Effector memory CD8-positive, alpha-beta T cell (primary cell): ENCODE data around the gene MARK3.
"Not testable (repeated sequence)": the region's sequence is repeated elsewhere in the genome, so short reads cannot be mapped to it uniquely, and the experiment has no call there.

Source experiments
- ATAC-seq: fragments of 150-1000 bp; cut with Tn5 transposase; replicated peaks from 2 replicates; pipeline ENCODE4 v1.10.0; 2021; ENCODE audit warnings: mild to moderate bottlenecking, moderate library complexity
- DNase-seq, 3 experiments: peaks; one replicate each; pipeline ENCODE4 v3.0.0; 2021
- H3K27ac Mint-ChIP-seq, 2 donors: one replicate each; pipeline ENCODE4 v1.8.0; 2022; ENCODE audit warnings: mild to moderate bottlenecking in 2 of 2, mixed read lengths in 2 of 2, moderate library complexity in 2 of 2
- H3K27me3 Mint-ChIP-seq, 2 donors: one replicate each; pipeline ENCODE4 v1.8.0; 2022; ENCODE audit warnings: mixed read lengths in 2 of 2
- H3K36me3 Mint-ChIP-seq: one replicate; pipeline ENCODE4 v1.8.0; 2022; ENCODE audit warnings: mild to moderate bottlenecking, moderate library complexity, mixed read lengths; ENCODE audit not compliant: insufficient read depth
- H3K4me1 Mint-ChIP-seq, 2 donors: one replicate each; pipeline ENCODE4 v1.8.0; 2022; ENCODE audit warnings: low read depth in 2 of 2, mixed read lengths in 2 of 2
- H3K4me3 Mint-ChIP-seq, 2 donors: one replicate each; pipeline ENCODE4 v1.8.0; 2022; ENCODE audit warnings: mild to moderate bottlenecking in 2 of 2, mixed read lengths in 2 of 2, moderate library complexity in 2 of 2
- H3K9me3 Mint-ChIP-seq, 2 donors: one replicate each; pipeline ENCODE4 v1.8.0; 2022; ENCODE audit warnings: mixed read lengths in 2 of 2

The MARK3 gene

GRCh38 chr14:103501041-103501870, 116.0 kb downstream of the MARK3 start:
- no peaks in the 10 kb centered on the region for H3K9me3 Mint-ChIP-seq
- DNase-seq (no peak), ATAC-seq (no peak)
- H3K27ac Mint-ChIP-seq: peak overlapping the region; percentile 20 to 24
- H3K36me3 Mint-ChIP-seq: peaks cover 75% of the 10 kb centered on the region
- peaks cover 14 to 16% of the 10 kb centered on the region in 2 donors for H3K4me1 Mint-ChIP-seq
- H3K27me3 Mint-ChIP-seq: no peaks in the 10 kb centered on the region
- H3K4me3 Mint-ChIP-seq: no peak overlapping the region

DNA sequence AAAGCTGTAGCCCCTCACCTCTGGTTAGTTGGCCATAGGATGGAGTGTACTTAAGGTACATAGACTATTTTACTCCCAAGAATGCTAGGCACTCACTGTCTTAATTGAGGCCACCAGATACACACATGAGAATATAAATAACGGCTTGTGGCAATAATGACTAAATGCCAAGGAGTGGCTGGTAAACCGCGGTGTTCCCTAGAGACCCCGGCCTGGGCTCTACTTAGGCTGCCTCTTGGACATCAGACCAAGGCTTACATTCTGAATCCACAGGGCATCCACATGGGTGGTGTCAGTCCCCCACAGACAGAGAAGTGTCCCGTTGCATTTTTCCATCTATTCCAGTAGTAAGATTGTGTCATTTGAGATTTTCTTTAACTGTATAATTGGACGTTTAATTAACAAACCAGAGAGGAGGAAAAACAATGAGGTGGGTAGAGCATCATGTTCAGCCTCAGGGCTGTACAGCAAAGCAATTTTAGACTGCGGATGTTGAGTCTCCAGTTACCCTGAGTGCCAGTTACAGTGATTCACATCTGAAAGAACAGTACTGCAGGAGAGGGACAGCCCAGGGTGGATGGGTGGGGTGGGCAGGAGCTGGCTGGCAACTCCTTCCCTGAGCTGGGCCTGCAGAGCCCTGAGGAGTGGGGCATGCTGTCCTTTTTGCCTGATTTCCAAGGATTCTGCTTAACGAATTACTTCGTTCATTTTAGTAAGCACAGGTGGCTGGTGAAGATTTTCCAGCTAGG, 116.9 kb downstream of the MARK3 start:
- Mint-ChIP-seq H3K9me3 (no peaks in the 10 kb centered on the region), H3K36me3 (peaks cover 76% of the 10 kb centered on the region), H3K27me3 (no peaks in the 10 kb centered on the region), H3K4me1 (peaks cover 14 to 16% of the 10 kb centered on the region in 2 donors), H3K4me3 (no peak overlapping the region), H3K27ac (peak overlapping the region; percentile 20 to 24)
- ATAC-seq: no peak
- DNase-seq: no peak

DNA sequence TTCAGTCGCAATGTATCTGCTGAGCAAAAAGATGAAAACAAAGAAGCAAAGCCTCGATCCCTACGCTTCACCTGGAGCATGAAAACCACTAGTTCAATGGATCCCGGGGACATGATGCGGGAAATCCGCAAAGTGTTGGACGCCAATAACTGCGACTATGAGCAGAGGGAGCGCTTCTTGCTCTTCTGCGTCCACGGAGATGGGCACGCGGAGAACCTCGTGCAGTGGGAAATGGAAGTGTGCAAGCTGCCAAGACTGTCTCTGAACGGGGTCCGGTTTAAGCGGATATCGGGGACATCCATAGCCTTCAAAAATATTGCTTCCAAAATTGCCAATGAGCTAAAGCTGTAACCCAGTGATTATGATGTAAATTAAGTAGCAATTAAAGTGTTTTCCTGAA, 117.7 kb downstream of the MARK3 start:
- Mint-ChIP-seq H3K27ac (no peak overlapping the region), H3K4me3 (no peak overlapping the region), H3K27me3 (no peaks in the 10 kb centered on the region), H3K4me1 (peaks cover 14 to 16% of the 10 kb centered on the region in 2 donors), H3K9me3 (no peaks in the 10 kb centered on the region), H3K36me3 (peaks cover 72% of the 10 kb centered on the region)
- no peak for DNase-seq
- no peak for ATAC-seq

GRCh38 chr14:103503296-103503695, 118.1 kb downstream of the MARK3 start:
- no peak overlapping the region for H3K27ac Mint-ChIP-seq
- no peaks in the 10 kb centered on the region for H3K9me3 Mint-ChIP-seq
- ATAC-seq (no peak), DNase-seq (no peak)
- H3K4me1 Mint-ChIP-seq: peaks cover 14 to 16% of the 10 kb centered on the region in 2 donors
- no peak overlapping the region for H3K4me3 Mint-ChIP-seq
- H3K27me3 Mint-ChIP-seq: no peaks in the 10 kb centered on the region
- peaks cover 67% of the 10 kb centered on the region for H3K36me3 Mint-ChIP-seq

GRCh38 chr14:103504991-103505565, 119.9 kb downstream of the MARK3 start:
- no peak for DNase-seq
- peak overlapping the region; percentile 11 to 19 for H3K27ac Mint-ChIP-seq
- H3K27me3 Mint-ChIP-seq: no peaks in the 10 kb centered on the region
- no peak overlapping the region for H3K4me3 Mint-ChIP-seq
- peaks cover 64% of the 10 kb centered on the region for H3K36me3 Mint-ChIP-seq
- H3K9me3 Mint-ChIP-seq: no peaks in the 10 kb centered on the region
- ATAC-seq: no peak
- peaks cover 12 to 14% of the 10 kb centered on the region in 2 donors for H3K4me1 Mint-ChIP-seq

DNA sequence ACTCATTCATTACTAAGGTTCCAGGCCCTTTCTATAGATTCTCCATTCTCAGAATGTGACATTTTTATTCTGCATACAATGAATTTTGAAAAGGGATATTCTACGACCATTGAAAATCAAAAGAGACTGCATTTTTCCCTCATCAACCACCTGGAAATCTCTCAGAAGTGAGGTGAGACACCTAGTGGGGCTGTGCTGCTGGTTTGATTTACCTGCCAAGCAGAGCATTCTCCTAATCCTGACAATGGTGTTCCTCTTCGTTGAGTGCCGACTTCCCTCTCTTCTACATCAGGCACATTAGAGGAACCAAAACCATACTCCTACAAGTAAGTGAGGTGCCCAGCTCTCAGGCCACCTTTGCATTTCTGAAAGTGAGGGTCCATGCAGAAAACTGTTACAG, 122.5 kb downstream of the MARK3 start:
- peaks cover 48% of the 10 kb centered on the region for H3K36me3 Mint-ChIP-seq
- H3K9me3 Mint-ChIP-seq: no peaks in the 10 kb centered on the region
- no peaks in the 10 kb centered on the region for H3K27me3 Mint-ChIP-seq
- no peak overlapping the region for H3K27ac Mint-ChIP-seq
- ATAC-seq (no peak), DNase-seq (no peak)
- peaks cover 4 to 9% of the 10 kb centered on the region in 2 donors for H3K4me1 Mint-ChIP-seq
- H3K4me3 Mint-ChIP-seq: no peak overlapping the region

- H3K4me3 Mint-ChIP-seq: no peak overlapping the region
- H3K27ac Mint-ChIP-seq: peak overlapping the region in 1 of 2 donors; percentile 69
- H3K4me1 Mint-ChIP-seq: peaks cover 4 to 9% of the 10 kb centered on the region in 2 donors
- no peak for DNase-seq
- H3K9me3 Mint-ChIP-seq: no peaks in the 10 kb centered on the region
- H3K27me3 Mint-ChIP-seq: no peaks in the 10 kb centered on the region
- peaks cover 38% of the 10 kb centered on the region for H3K36me3 Mint-ChIP-seq
- no peak for ATAC-seq
These were observed 123.5 kb downstream of the MARK3 start for GRCh38 chr14:103508521-103509329.

- no peak for DNase-seq
- Mint-ChIP-seq H3K36me3 (peaks cover 26% of the 10 kb centered on the region), H3K4me1 (peaks cover 6 to 8% of the 10 kb centered on the region in 2 donors), H3K9me3 (no peaks in the 10 kb centered on the region), H3K27me3 (no peaks in the 10 kb centered on the region), H3K4me3 (no peak overlapping the region), H3K27ac (peak overlapping the region; percentile 28 to 69)
- ATAC-seq: no peak
These were observed 124.9 kb downstream of the MARK3 start for GRCh38 chr14:103509864-103510723.

DNA sequence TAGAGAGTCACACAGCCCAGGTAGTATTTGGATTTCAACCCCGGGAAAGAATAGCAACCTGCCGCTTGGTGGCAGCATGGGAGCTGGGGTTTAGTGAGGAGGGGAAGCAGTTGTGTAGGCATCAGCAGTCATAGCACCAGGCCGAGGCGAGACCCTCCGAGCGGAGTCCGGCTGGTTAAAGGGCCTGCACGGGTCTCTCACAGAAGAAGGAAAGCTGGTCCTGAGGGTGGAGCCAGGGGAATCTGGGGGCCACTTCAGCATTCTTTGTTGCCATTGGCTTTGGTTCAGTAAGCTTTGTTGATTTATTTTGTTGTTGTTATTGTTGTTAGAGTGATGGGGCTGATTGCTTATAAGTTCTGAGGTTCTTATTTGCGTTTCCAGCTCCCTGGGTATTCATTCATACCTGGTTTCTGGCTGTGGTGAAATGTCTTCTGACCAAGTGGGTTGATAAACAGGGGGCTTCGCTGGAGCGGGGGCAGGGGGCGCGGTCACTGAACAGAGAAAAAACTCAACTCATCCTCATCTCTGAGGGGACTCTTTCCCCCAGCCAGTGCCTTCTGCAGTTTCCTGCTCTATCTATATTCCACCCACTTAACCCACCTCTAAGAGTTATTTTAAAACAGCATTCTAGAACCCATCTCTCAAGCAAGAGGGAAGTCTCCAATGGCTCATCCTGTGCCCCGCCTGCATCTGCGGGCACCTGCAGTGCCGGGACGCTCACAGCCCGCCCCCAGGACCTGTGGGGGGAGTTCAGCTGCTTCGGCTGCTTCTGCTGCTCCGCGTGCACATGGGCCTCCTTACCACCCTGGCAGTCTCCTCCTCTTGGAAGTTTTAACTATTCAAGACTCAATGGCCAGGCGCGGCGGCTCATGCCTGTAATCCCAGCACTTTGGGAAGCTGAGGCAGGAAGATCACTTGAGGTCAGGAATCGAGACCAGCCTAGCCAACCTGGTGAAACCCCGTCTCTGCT, 125.8 kb downstream of the MARK3 start:
- DNase-seq: no peak
- Mint-ChIP-seq H3K4me3 (no peak overlapping the region), H3K27me3 (no peaks in the 10 kb centered on the region), H3K36me3 (peaks cover 20% of the 10 kb centered on the region), H3K9me3 (no peaks in the 10 kb centered on the region), H3K4me1 (peaks cover 4 to 6% of the 10 kb centered on the region in 2 donors), H3K27ac (no peak overlapping the region)
- no peak for ATAC-seq

- not testable (repeated sequence) for ATAC-seq
These were observed 127.0 kb downstream of the MARK3 start for GRCh38 chr14:103512180-103512579.

GRCh38 chr14:103512701-103513611, 127.7 kb downstream of the MARK3 start:
- H3K4me3 Mint-ChIP-seq: no peak overlapping the region
- H3K27ac Mint-ChIP-seq: no peak overlapping the region
- no peak for DNase-seq

More at GRCh38 chr14:103512180-103512579, 127.0 kb downstream of the MARK3 start:
- not testable (repeated sequence) for H3K27me3 Mint-ChIP-seq, H3K9me3 Mint-ChIP-seq, H3K4me3 Mint-ChIP-seq, H3K4me1 Mint-ChIP-seq, H3K27ac Mint-ChIP-seq, DNase-seq
- H3K36me3 Mint-ChIP-seq: peaks cover 19% of the 10 kb centered on the region

More at GRCh38 chr14:103512701-103513611, 127.7 kb downstream of the MARK3 start:
- peaks cover 4 to 6% of the 10 kb centered on the region in 2 donors for H3K4me1 Mint-ChIP-seq
- no peaks in the 10 kb centered on the region for H3K9me3 Mint-ChIP-seq
- peaks cover 17% of the 10 kb centered on the region for H3K36me3 Mint-ChIP-seq
- no peak for ATAC-seq
- no peaks in the 10 kb centered on the region for H3K27me3 Mint-ChIP-seq
